GM04503 (cell line): ENCODE results near the gene VCP.

Source experiments
- DNase-seq: peaks from one replicate; pipeline ENCODE4 v3.0.0-alpha.2; 2012; ENCODE audit warnings: low read depth

VCP gene

GRCh38 chr9:35103660-35104191 is 31.3 kb upstream of the VCP start:
- DNase-seq: no peak

GRCh38 chr9:35102769-35103659 is 30.6 kb upstream of the VCP start, which contains the start of gene STOML2:
STOML2 (minus strand) TSS chr9:35103131; CDS start chr9:35103094, 37 bp downstream.
- DNase-seq: peak; percentile 86

GRCh38 chr9:35102465-35102768 is 30.0 kb upstream of the VCP start:
- no peak for DNase-seq

GRCh38 chr9:35097573-35097972 is 25.1 kb upstream of the VCP start:
- no peak for DNase-seq

- DNase-seq: no peak
These were observed 23.8 kb upstream of the VCP start, which contains the start of gene PIGO for GRCh38 chr9:35096035-35096849. PIGO (minus strand) TSS chr9:35096591; CDS start chr9:35095565, 1,026 bp downstream.

- DNase-seq: no peak
These were observed 19.1 kb upstream of the VCP start for GRCh38 chr9:35091536-35091935.

GRCh38 chr9:35089434-35089833 is 17.0 kb upstream of the VCP start:
- DNase-seq: no peak

DNA sequence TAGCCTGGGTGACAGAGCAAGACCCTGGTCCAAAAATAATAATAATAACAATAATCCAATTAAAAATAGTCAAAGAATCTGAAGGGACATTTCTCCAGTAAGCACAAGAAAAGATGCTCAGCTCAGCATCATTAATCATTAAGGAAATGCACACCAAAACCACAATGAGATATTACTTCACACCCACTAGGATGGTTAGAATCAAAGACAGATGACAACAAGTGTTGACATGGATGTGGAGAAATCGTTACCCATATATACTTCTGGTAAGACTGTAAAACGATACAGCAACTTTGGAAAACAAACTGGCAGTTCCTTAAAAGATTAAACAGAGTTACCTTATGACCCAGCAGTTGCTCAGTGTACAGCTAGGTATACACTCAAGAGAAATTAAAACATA is 12.7 kb upstream of the VCP start:
- no peak for DNase-seq

- peak; percentile 75 for DNase-seq
These were observed 7.3 kb upstream of the VCP start, which contains the start of gene FANCG for GRCh38 chr9:35079426-35080341. FANCG (minus strand) TSS chr9:35079942; CDS start chr9:35079524, 418 bp downstream.

DNA sequence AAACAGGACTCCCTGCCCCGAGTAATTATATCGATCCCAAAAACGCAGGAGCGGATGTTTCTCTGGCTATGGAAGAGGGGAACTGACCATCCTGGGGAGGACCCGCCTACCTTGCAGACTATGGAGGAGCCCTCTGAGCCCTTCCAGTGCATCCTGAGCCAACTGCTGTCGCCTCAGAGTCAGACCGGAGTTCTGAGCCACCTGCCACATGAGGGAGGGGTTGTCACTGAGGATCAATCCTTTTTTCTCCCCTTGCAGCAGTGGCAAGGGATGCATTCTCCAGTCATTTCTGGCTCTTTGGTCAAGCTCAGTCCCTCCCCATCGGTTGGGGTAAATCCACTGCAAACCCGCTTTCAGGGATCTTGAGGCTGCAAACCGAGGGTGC is 6.6 kb upstream of the VCP start:
- no peak for DNase-seq

- DNase-seq: no peak
These were observed 5.6 kb upstream of the VCP start for GRCh38 chr9:35078066-35078465.

- no peak for DNase-seq
These were observed 4.4 kb upstream of the VCP start for GRCh38 chr9:35076848-35077247.

GRCh38 chr9:35075358-35075757 is 2.9 kb upstream of the VCP start:
- DNase-seq: no peak

GRCh38 chr9:35074791-35075190 is 2.4 kb upstream of the VCP start:
- DNase-seq: no peak

DNA sequence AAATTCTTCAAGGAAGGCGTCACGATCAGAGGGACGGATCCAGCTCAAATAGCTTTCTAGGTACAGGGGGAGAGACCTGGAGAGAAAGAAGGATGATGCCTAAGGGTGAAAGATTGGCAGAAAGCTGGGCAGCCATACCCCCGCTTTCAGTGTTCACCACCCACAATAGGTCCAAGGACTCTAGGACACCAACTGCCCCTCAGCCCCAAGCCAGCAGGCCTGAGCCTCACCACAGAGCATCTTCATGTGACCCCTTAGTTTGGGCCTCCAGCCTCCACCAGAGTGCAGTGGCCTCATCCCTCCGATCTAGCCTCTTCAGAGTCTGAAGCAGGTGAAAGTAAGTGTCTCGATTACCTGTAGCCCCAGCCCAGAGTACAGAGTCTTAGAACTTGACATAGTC is 1.7 kb upstream of the VCP start:
- no peak for DNase-seq

GRCh38 chr9:35073279-35073612 is 821 bp upstream of the VCP start:
- no peak for DNase-seq

DNA sequence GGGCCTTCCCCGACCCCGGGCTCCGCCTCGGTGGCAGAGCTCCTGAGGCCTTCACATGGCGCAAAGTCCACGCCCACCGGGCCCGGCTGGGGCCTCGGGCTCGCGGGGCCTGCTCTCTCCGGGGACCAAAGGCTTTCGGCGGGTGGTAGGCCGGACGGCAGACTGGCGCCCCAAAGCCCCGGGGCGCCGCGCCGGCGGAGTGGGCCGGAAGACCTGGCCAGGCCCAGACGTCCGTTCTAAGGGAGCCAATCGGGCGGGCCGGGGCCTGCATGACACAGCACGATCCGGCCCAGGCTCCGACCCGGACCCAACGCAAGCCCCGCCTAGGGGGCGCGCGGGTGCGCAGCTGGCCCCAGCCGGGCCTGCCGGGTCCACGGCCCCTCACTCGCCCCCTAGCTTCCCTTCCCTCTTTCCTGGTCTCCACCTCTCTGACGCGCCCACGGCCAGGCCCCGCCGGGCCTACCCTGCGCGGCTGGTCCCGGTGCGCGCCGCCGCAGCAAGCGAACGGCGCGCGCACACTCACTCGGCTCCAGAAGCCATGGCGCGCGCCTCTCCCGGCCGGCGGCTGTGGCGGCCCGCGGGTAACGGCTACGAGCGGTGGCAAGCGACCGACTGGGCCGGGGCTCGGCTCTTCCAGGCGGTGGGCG is 488 bp downstream of the VCP start:
- peak; percentile 43 for DNase-seq

DNA sequence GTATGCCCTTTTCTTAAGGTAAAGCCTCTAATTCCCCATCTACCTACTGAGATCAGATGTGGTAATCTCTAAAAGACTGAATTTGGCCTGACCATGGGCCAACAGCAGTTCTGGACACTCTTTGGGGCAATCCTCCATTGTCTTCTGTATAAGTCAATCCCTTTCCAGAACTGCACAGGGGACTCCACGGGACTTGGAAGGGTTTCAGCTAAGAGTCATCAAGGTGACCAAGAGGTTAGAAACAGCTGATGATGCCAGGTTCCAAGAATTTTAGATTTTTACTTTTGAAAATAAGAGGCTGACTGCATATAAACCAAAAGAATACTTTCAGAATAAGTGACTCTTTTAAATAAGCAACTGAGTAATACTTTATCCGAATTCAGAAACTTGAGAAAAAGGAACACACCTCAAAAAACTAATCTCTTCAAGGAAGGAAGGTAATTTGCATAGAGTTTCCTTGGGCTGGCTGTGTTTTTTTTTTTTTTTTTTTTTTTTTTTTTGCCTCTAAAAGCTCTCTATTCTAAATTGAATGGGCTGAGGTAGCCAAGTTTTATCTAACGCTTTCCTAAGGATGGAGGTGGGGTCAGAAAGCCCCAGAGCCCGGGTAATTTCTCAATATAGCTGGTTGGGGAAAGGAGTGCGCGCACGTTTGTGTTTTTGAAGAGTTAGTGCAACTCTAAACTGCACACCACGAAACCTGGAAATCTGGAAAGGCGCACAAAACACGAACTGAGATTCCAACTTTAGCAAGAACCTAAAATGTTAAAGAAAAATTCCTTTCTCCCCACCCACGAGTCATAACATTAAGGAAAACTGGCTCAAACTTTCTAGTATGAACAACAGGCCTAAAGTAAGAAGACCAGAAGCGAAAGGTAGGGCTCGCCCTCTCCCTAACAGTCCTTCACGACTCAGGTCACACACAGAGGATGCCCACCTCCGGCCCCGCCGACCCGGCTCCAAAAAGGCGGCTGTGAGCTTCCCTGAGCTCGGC is 1.3 kb downstream of the VCP start:
- DNase-seq: no peak

DNA sequence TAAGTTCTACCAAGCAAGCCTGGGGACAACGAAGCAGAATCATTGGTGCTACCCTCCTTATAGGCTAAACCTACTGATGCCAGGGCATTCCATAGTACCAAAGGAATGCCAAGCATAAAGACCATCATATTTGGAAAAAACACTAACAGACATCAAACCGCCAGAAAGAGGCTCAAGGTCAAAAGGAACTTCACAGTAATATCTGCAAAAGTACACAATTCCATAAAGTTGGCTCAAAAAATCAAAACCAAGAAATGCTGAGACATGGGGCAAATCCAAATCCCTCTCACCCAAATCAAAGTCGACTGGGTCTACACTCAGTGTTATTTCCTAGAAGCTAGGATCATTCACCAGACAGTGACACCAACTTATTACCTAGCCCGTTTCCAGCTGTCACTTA is 3.4 kb downstream of the VCP start:
- DNase-seq: no peak

GRCh38 chr9:35067056-35067455 is 5.4 kb downstream of the VCP start:
- DNase-seq: no peak
